ENCODE results near the gene MRPS10. TPM values are rescaled to one million over a fixed set of nuclear protein-coding genes. Genes with fewer than 3 reads are reported as not detected.
"Not testable (repeated sequence)": the region's sequence is repeated elsewhere in the genome, so short reads cannot be mapped to it uniquely, and the experiment has no call there.

The MRPS10 gene
- total RNA-seq, 1 experiment from 2014 or later, result 91.1 TPM

GRCh38 chr6:42169780-42170179 is 47.9 kb downstream of the MRPS10 start:
- H3K4me1 ChIP-seq (replicated peaks); DNase-seq (ENCODE audit: low read depth in 1 of 2, low spot score in 2 of 2); H3K36me3 ChIP-seq; H3K4me3 ChIP-seq; H3K9me3 ChIP-seq (replicated peaks); H3K27me3 ChIP-seq (replicated peaks); H3K27ac ChIP-seq: not testable (repeated sequence)

GRCh38 chr6:42168650-42169049 is 49.0 kb downstream of the MRPS10 start:
- H3K9me3 ChIP-seq (replicated peaks), result no peaks in the 10 kb centered on the region; the same call in 1 of the 2 replicates
- no peaks in the 10 kb centered on the region for H3K36me3 ChIP-seq
- 0 out of 2 replicates have a peak, but pooled peaks cover 3% of the 10 kb centered on the region for H3K4me1 ChIP-seq (replicated peaks)
- DNase-seq (ENCODE audit: low read depth in 1 of 2, low spot score in 2 of 2), result no peak
- no peak overlapping the region for H3K27ac ChIP-seq
- H3K27me3 ChIP-seq (replicated peaks), result no peaks in the 10 kb centered on the region
- no peak overlapping the region for H3K4me3 ChIP-seq

- Histone ChIP-seq H3K27ac (no peak overlapping the region), H3K36me3 (no peaks in the 10 kb centered on the region), H3K4me3 (no peak overlapping the region), H3K4me1 (replicated peaks) (0 out of 2 replicates have a peak, but pooled peaks cover 3% of the 10 kb centered on the region), H3K27me3 (replicated peaks) (no peaks in the 10 kb centered on the region), H3K9me3 (replicated peaks) (no peaks in the 10 kb centered on the region; the same call in 1 of the 2 replicates)
- peak; percentile 63 to 73 for DNase-seq (ENCODE audit: low read depth in 1 of 2, low spot score in 2 of 2)
These were observed 51.1 kb downstream of the MRPS10 start for GRCh38 chr6:42166444-42167141.

GRCh38 chr6:42165016-42165415 is 52.6 kb downstream of the MRPS10 start:
- DNase-seq (ENCODE audit: low read depth in 1 of 2, low spot score in 2 of 2), result no peak
- Histone ChIP-seq H3K4me1 (replicated peaks) (0 out of 2 replicates have a peak, but pooled peaks cover 3% of the 10 kb centered on the region), H3K36me3 (no peaks in the 10 kb centered on the region), H3K4me3 (no peak overlapping the region), H3K9me3 (replicated peaks) (no peaks in the 10 kb centered on the region; the same call in 1 of the 2 replicates), H3K27me3 (replicated peaks) (no peaks in the 10 kb centered on the region), H3K27ac (no peak overlapping the region)

GRCh38 chr6:42163981-42164380 is 53.7 kb downstream of the MRPS10 start:
- Histone ChIP-seq H3K27ac (no peak overlapping the region), H3K36me3 (no peaks in the 10 kb centered on the region), H3K9me3 (replicated peaks) (no peaks in the 10 kb centered on the region), H3K27me3 (replicated peaks) (no peaks in the 10 kb centered on the region), H3K4me1 (replicated peaks) (0 out of 2 replicates have a peak, but pooled peaks cover 3% of the 10 kb centered on the region), H3K4me3 (no peak overlapping the region)
- no peak for DNase-seq (ENCODE audit: low read depth in 1 of 2, low spot score in 2 of 2)

GRCh38 chr6:42162812-42163211 is 54.8 kb downstream of the MRPS10 start:
- Histone ChIP-seq H3K27ac (no peak overlapping the region), H3K27me3 (replicated peaks) (no peaks in the 10 kb centered on the region), H3K4me1 (replicated peaks) (0 out of 2 replicates have a peak, but pooled peaks cover 3% of the 10 kb centered on the region), H3K36me3 (no peaks in the 10 kb centered on the region), H3K9me3 (replicated peaks) (no peaks in the 10 kb centered on the region), H3K4me3 (no peak overlapping the region)
- no peak for DNase-seq (ENCODE audit: low read depth in 1 of 2, low spot score in 2 of 2)

GRCh38 chr6:42162384-42162783 is 55.3 kb downstream of the MRPS10 start:
- no peaks in the 10 kb centered on the region for H3K27me3 ChIP-seq (replicated peaks)
- no peak overlapping the region for H3K4me3 ChIP-seq
- no peak for DNase-seq (ENCODE audit: low read depth in 1 of 2, low spot score in 2 of 2)
- H3K27ac ChIP-seq, result no peak overlapping the region
- no peaks in the 10 kb centered on the region for H3K36me3 ChIP-seq
- H3K9me3 ChIP-seq (replicated peaks), result no peaks in the 10 kb centered on the region
- 0 out of 2 replicates have a peak, but pooled peaks cover 3% of the 10 kb centered on the region for H3K4me1 ChIP-seq (replicated peaks)

GRCh38 chr6:42159431-42160024 is 58.1 kb downstream of the MRPS10 start:
- Histone ChIP-seq H3K36me3 (no peaks in the 10 kb centered on the region), H3K4me3 (no peak overlapping the region), H3K27me3 (replicated peaks) (no peaks in the 10 kb centered on the region)

GRCh38 chr6:42158631-42159030 is 59.0 kb downstream of the MRPS10 start:
- Histone ChIP-seq H3K27ac (no peak overlapping the region), H3K27me3 (replicated peaks) (no peaks in the 10 kb centered on the region), H3K9me3 (replicated peaks) (no peaks in the 10 kb centered on the region), H3K4me3 (no peak overlapping the region), H3K36me3 (no peaks in the 10 kb centered on the region), H3K4me1 (replicated peaks) (no peaks in the 10 kb centered on the region)
- DNase-seq (ENCODE audit: low read depth in 1 of 2, low spot score in 2 of 2), result no peak

More at GRCh38 chr6:42159431-42160024, 58.1 kb downstream of the MRPS10 start:
- H3K4me1 ChIP-seq (replicated peaks), result no peaks in the 10 kb centered on the region
- no peak overlapping the region for H3K27ac ChIP-seq
- DNase-seq (ENCODE audit: low read depth in 1 of 2, low spot score in 2 of 2), result no peak
- no peaks in the 10 kb centered on the region for H3K9me3 ChIP-seq (replicated peaks)

- no peak overlapping the region for H3K4me3 ChIP-seq
- no peak overlapping the region for H3K27ac ChIP-seq
- DNase-seq (ENCODE audit: low read depth in 1 of 2, low spot score in 2 of 2), result no peak
- no peaks in the 10 kb centered on the region for H3K4me1 ChIP-seq (replicated peaks)
- H3K9me3 ChIP-seq (replicated peaks), result no peaks in the 10 kb centered on the region
- no peaks in the 10 kb centered on the region for H3K27me3 ChIP-seq (replicated peaks)
- H3K36me3 ChIP-seq, result no peaks in the 10 kb centered on the region
These were observed 59.6 kb downstream of the MRPS10 start for GRCh38 chr6:42158011-42158410.

Other genes starting within 250 kb of the MRPS10 start
- 5.0 and 12.2 TPM in 2 replicates for gene TAF8, start 167.3 kb downstream of the MRPS10 start, total RNA-seq (2014; rRNA removed; shearing (Covaris generic))
- not detected in 2 replicates for gene C6orf132, start 75.2 kb downstream of the MRPS10 start, total RNA-seq (2014; rRNA removed; shearing (Covaris generic))
- not detected in 2 replicates for gene GUCA1A, start 44.5 kb downstream of the MRPS10 start, total RNA-seq (2014; rRNA removed; shearing (Covaris generic))
- gene GUCA1B, start 22.9 kb downstream of the MRPS10 start, total RNA-seq (2014; rRNA removed; shearing (Covaris generic)), result 1.4 TPM in 1 of 2 replicates, not detected in the other
- 3.0 and 3.6 TPM in 2 replicates for gene TRERF1, start 234.1 kb upstream of the MRPS10 start, total RNA-seq (2014; rRNA removed; shearing (Covaris generic))